HG03280 (cell line): ENCODE measurements around the gene APOL5.
"Not testable (repeated sequence)": the region's sequence is repeated elsewhere in the genome, so short reads cannot be mapped to it uniquely, and the experiment has no call there.

ENCODE experiments used
- ATAC-seq: cut with Tn5 transposase; IDR thresholded peaks from one replicate; pipeline ENCODE4 v1.9.1; 2021; ENCODE audit warnings: mild to moderate bottlenecking, moderate library complexity; ENCODE audit not compliant: unreplicated experiment

The APOL5 gene

DNA sequence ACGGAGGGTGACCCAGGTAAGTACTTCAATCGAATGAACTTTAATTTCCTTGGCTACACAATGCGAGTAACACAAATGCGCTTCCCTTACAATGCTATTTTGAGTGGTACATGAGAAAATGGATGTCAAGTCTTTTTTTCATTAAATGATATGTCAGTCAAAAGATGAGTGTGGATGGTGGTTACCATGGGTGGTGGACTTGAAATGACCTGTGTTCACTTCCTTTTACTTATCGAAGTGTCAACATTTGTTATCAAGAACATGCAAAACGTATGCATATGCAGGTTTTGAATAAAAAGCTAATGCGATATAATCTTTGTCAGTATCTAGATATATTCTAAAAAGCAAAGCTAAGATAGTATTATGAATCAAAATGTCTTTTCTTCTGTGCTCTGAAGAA lies 8.8 kb upstream of the APOL5 start:
- ATAC-seq: no peak

DNA sequence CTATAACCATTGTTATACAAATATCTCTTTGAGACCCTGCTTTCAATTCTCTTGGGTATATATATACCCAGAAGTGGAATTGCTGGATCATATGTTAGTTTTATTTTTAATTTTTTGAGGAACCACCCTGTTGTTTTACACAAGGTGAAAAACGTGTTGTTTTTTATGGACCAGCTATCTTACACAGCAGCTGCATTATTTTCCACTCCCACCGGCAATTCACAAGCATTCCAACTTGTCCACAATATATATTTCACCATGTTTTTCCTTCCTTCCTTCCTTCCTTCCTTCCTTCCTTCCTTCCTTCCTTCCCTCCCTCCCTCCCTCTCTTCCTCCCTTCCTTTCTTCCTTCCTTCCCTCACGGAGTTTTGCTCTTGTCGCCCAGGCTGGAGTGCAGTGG lies 6.3 kb upstream of the APOL5 start:
- no peak for ATAC-seq

DNA sequence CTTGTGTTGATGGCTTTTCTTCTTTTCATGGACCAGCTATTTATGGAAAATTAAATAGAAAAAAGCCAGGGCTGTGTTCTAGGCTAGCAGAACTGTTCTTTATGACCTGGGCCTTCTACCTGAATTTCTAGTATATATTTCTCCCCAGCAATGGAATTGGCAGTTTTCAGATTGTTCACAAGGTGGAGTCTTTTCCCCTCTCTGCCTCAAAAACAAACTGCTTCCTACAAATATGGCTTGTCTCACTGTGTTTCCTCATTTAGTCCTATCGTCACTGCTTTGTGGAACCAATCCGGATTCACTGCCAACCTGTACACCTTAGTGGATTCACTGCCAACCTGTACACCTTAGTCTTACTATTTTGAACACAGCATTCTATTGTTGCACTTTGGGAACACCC lies 5.0 kb upstream of the APOL5 start:
- ATAC-seq: no peak

DNA sequence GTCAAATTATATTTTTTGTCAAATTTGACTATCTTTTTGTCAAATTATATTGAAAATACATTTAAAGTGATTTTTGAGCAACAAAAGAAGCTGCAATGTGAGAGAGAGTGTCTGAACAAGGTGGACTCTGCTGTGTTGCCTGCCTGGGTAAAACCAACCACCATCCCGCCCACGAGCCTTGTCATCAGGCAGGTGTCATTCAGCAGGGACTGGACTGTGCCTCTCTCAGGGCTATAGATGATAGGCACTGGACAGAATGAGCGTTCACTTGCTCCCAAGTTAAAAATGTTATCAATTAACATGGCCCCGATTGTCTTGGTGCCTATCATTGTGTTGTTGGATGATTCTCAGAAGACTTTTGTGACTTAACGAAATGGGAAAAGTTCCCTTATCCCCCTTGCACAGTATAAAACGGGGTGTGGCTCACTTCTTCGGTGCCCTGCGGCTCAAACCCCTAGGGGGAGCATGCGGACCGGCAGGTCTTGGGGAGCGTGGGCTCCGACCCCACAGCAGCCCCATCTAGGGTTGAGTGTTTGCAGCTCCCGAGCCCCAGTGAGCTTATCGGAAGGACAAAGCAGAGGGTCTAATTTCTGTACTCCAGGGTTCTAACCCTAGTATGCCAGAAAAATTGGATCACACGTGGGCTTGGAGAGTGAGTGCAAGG lies 1.7 kb downstream of the APOL5 start:
- no peak for ATAC-seq

DNA sequence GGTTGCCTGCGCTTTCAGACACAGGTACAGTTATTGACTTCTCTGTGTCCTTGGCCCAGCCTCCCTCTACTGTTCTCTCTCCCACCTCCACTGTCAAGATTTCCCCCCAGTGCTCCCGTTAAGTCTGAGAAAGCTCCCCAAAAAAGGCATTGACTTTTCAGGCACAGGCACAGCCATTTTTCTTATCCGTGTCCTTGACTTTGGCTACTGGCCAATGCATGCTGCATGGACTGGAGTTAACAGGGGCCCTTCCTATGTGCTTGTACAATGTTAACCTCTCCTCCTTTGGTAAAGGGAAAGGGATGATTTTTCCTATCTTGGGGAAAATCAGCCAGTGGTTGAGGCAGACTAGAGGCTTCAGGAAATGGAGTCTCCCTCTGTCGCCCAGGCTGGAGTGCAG lies 4.3 kb downstream of the APOL5 start:
- no peak for ATAC-seq

DNA sequence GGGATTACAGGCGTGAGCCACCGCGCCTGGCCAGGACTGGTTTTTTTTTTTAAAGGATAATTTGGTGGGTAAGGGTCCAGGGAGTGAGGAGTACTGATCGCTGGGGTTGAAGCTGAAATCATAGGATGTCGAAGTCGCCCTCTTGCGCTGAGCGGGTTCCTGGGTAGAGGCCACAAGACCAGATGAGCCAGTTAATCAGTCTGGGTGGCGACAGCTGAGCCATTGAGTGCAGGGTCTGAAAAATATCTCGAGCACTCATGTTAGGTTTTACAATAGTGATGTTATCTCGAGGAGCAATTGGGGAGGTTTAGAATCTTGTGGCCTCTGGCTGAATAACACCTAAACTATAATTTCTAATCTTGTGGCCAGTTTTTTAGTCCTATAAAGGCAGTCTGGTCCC lies 7.8 kb downstream of the APOL5 start:
- ATAC-seq: no peak

DNA sequence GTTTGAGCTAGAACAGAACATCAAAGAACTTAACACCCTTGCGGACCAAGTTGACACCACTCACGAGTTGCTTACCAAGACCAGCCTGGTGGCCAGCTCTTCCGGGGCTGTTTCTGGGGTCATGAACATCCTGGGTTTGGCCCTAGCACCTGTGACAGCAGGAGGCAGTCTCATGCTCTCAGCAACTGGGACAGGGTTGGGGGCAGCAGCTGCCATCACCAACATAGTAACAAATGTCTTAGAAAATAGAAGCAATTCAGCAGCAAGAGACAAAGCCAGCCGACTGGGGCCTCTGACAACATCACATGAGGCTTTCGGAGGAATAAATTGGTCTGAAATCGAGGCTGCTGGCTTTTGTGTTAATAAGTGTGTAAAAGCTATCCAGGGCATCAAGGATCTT lies 8.7 kb downstream of the APOL5 start:
- no peak for ATAC-seq

DNA sequence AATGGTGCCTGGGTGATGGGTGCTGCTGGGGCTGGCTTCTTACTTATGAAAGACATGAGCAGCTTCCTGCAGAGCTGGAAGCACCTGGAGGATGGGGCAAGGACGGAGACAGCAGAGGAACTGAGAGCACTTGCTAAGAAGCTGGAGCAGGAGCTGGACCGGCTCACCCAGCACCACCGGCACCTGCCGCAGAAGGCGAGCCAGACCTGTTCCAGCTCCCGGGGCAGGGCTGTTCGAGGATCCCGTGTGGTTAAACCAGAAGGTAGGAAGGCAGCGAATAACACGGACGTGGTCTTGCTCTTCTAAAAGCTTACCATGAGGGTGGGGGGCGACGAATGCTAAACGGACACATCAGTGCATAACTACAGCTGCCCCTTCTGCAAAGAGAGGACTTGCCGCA lies 9.3 kb downstream of the APOL5 start:
- ATAC-seq: no peak

DNA sequence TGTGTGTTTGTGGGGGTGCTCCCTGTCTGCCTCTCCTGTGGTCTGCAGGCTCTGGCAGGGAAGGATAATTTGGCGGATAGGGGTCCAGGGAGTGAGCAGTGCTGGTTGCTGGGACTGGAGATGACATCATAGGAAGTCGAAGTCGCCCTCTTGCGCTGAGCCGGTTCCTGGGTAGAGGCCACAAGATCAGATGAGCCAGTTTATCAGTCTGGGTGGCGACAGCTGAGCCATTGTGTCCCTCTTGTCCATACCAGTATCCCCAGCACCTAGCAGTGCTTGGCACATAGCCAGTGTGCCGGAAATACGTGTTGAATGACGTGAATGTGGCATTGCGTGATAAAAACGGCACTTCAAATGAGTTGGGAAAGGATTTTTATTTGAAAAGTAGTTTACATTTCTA lies 9.8 kb downstream of the APOL5 start:
- no peak for ATAC-seq

DNA sequence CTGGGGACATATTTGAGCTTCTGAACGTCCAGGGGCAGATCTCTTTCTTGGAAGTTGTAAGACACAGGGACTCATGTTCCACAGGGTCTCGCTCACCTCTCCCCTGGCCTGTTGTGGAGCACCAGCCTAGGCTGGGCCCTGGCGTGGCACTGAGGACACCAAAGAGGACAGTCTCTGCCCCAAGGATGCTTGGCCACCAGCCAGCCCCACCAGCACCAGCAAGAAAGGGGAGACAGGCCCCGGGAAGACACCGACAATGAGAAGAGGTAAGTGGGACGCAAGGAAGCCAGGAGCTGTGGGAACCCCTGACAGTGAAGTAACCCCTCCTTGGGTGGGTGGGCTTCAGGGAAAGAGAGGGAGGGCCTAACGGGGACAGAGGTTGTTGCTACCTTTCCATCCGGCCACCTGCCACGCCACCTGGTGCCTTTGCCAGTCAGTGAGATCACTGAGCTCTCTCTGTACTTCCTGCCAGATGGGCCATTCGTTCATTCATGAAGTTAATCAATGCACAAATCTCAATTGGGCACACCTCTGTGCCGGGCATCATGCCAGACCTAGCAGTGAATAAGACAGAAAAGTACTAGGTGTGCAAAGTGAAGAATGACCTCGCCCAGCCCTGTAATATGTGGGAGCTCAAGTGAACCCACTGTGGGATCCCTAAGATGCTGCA lies 11.1 kb downstream of the APOL5 start:
- no peak for ATAC-seq

DNA sequence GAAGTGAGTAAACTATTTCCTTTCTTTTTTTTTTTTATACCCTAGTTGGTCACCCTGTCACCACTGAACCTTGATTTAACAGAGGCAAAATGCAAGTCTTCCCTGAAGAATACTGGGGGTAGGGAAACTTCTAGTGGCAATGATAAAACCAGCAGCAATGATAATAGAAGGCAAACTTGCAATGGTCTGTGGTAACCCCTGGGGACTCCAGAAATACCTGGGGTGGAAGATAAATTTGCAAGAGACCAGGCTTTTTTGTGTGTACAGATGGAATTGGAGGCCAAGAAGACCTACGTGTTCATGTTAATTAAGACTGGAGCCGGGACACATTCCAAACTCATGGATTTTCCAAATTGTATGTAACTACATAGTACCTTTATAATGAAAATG lies 11.6 kb downstream of the APOL5 start:
- ATAC-seq: no peak

DNA sequence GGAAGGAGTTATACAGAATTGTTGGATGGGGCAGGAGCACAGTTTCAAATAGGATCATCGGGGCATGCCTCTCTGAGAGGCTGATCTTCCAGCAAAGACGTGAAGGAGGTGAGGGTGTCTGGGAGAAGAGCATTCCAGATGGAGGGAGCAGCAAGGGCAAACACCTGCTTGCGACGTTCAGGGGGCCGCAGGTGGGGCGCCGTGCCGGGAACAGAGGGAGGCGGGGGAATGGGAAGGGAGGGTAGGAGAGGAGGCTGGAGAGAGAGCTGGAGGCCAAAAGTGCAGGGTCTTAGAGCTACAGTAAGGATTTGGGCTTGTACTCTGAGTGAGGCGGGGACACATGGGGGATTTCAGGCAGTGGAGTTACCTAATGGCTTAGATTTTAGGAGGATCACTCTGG lies 13.6 kb downstream of the APOL5 start:
- no peak for ATAC-seq

DNA sequence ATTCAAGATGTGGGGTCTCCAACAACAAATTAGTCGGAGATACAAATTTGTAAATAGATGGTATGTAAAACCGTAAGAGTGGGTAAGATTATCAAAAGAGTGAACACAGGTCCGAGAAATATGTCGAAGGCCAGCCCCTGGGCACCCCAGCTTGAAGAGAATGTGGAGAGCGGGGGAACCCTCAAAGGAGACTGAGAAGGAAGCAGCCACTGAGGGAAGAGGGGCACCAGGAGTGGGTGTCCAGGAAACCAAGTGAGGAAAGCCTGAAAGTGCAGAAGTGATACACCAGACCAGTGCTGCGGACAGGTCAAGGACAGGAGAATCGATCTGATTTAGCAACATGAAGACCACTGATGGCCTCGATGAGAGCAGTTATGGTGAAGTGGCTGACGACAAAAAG lies 14.4 kb downstream of the APOL5 start:
- ATAC-seq: no peak

DNA sequence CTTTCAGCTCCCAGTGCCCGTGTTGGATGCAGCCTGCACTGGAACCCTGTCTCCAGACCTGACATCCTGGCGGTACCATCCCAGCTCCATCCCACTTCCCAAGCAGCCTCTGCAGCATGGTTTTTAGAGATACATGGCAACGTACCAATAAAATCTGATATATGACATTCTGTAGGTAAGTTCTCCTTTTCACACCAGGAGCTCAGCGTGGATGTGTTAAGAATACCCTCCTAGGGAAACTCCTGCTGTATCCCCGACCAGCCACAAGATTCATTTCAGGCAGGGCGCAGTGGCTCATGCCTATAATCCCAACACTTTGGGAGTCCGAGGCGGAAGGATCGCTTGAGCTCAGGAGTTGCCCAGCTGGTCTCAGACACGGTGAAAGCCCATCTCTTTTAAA lies 15.4 kb downstream of the APOL5 start:
- no peak for ATAC-seq

DNA sequence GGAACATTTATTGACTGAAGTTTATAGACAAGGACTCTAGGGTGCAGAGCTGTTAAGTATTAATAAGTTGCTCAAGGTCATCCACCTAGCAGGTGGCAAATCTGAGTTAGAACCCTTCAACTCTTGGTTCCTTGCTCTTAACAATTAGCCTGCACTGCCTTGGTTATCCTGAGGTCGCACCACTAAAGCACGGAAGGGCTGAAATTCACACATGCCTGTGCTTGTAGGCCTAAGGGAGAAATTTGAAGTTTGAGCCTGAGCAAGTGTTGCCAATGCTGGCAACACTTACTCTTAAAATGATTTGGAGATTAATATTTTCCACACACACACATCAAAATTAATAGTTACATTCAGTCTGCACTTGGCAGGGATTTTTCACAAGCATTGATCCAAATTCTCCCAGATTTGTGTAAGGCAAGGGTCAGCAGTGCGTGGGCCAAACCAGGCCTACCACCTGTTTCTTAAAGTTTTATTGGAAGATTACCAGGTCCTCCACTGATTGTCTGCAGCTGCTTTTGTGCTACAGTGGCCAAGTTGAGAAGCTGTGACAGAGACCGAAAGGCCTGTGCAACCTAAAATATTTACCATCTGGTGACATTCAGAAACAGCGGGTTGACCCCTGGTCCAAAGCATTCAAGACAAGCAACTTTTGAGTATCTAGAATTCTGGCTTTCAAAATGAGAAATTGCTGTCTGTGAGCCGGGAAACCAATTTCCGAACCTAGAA lies 16.3 kb downstream of the APOL5 start:
- ATAC-seq: no peak

DNA sequence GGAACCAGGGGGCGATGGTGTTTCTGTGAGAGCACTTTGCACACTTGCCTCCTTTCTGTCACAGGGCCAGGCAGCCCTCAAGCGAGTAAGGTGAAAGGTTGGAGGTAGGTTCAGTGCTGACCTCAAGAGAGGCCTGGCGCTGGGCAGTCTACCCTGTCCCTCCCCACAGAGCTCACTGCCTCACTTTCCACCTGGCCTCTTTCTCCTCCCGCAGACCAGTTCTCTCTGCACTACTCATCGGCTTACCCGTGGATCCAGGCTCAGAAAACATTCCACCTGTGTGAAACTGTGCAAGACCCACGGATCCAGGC lies 16.8 kb downstream of the APOL5 start:
- no peak for ATAC-seq

DNA sequence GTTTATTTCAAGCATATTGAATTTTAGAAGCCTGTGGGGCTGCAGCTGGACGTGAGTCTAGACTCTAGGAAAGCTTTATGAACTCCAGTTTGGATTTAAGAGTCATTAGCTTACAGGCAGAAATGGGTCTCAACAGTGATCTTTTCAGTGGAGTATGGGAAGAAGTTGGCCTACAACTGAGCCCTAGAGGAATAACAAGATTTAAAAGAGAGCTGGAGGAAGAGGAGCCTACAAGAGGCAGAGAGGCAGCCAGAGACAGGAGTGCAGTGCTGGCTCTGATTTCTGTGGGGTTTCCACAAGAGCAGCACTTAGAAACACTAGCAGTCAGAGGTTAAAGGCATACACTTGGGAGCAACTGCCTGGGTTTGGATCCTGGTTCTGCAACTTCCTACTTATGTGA lies 17.9 kb downstream of the APOL5 start:
- no peak for ATAC-seq

DNA sequence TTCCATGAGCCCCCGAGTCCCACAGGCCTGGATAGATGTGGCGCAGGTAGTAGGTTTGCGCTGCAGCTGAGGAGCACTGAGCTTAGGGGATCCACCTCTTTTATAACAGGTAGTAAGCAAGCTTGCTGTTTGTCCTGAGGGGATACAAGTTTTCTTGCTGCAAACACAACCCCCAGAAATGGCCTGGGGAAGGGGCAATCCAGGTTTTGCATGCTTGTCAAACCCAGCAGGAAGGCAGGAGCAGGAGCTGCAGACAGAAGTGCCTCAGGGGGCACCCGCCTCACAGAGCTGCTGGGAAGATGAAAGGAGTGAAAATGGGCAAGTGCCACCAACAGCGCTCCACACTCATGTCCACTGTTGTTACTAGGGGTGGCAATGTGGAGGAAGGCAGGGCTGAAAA lies 18.5 kb downstream of the APOL5 start:
- ATAC-seq: no peak

DNA sequence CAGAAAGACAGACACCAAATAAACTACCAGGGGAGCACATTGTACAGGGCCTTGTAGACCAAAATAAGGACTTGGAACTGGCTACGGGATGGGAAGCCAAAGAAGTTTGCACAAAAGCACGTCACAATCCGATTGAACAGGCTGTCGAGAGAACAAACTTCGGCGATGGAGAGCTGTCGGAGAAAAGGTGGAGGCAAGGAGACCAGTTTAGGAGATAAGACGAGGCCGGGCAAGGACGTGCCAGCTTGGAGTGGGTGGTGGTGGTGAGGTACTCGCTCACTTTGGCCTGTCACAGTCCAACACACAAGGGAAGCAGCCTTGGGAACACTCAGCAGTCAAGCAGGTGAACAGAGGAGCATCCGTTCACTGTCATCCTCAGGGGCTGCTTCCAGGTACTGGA lies 19.0 kb downstream of the APOL5 start:
- no peak for ATAC-seq

DNA sequence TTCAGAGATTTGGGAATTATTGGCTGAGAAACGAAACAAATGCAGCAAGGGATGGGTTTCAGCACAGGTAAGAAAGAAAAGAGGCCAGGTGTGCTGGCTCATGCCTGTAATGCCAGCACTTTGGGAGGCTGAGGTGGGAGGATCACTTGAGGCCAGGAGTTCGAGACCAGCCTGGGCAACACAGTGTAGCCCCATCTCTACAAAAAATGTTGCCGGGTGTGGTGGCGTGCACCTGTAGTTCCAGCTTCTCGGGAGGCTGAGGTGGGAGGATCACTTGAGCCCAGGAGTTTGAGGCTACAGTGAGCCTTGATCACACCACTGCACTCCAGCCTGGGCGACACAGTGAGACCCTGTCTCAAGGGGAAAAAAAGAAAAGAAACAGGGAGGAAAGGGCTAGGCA lies 20.2 kb downstream of the APOL5 start:
- not testable (repeated sequence) for ATAC-seq

DNA sequence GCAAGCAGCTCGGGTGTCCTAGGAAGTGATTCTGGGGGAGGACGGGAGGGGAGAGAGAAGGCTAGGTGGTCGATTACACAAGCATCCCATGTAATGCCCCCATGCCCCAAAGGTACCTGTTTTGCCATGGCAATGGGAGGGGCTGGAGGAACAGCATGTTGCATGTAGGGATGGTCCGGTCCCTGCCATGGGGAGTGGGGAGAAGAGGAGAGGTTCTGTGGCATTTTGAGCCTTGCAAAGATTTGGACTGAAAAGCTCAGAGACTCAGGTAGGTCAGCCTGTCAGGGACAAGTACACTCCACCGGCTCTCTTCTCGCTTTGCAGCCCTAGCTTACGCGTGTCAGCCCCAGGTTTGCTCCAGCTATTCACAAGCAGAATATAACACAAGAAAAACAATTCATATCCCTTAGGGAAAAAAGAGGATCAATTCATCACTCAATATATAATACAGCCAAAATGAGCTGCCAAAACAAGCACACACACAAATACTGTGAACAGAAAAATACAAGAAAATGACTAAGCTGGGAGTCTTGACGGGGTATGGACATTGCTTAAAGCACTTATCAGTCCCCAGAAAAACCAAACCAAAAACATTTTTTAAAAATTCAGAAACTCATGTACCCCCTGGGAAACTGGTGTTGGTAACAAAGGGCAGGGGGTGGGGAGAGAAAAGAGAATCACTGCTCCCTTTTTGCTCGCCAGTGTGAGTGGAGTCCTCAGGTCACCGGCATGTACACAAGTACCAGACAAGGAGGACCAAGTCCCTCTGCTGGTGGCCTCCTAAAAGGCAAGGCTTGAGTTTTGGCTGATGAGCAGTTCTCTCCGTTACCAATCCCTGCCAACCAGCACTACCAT lies 21.6 kb downstream of the APOL5 start:
- no peak for ATAC-seq

DNA sequence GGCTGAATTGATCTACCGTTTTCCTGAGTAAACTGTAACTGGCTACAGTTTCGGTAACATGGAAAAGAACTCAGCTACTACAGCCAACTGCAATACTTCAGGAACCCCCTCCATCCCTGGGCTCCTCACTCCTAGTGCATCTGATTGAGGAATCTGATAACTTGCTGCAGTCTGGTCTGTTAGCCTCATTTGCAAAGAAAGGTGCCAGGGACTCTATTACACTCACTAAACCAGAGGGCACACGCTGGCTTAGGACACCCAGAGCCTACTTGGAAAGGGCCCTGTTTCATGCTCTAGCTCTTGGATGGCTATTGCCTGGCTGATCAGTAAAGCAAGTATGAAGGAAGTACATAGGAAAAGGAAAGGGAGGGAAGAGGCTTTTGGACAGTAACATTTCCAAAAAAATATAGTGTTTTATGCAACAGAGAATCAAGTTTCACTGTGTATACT lies 22.3 kb downstream of the APOL5 start:
- no peak for ATAC-seq
